Ishikawa (cell line): ENCODE data around the gene KLF6.

Experiments
- CEBPB ChIP-seq: IDR thresholded peaks from 2 replicates; pipeline ENCODE4 v1.6.1; 2012
- CREB1 ChIP-seq: IDR thresholded peaks from 2 replicates; pipeline ENCODE4 v1.6.1; 2012; ENCODE audit warnings: low read depth
- EGR1 ChIP-seq: IDR thresholded peaks from 2 replicates; pipeline ENCODE4 v1.6.1; 2012
- EP300 ChIP-seq: IDR thresholded peaks from 2 replicates; pipeline ENCODE4 v1.6.1; 2012; ENCODE audit warnings: borderline replicate concordance
- FOXM1 ChIP-seq: IDR thresholded peaks from 2 replicates; pipeline ENCODE4 v1.6.1; 2012; ENCODE audit warnings: low read depth, borderline replicate concordance
- NFIC ChIP-seq: IDR thresholded peaks from 2 replicates; pipeline ENCODE4 v1.6.1; 2012
- RAD21 ChIP-seq: IDR thresholded peaks from 2 replicates; pipeline ENCODE4 v1.6.1; 2012; ENCODE audit warnings: low read depth
- TAF1 ChIP-seq: IDR thresholded peaks from 2 replicates; pipeline ENCODE4 v1.6.1; 2012; ENCODE audit warnings: low read depth, mild to moderate bottlenecking
- TCF12 ChIP-seq: IDR thresholded peaks from 2 replicates; pipeline ENCODE4 v1.6.1; 2012; ENCODE audit warnings: low read depth
- TEAD4 ChIP-seq: IDR thresholded peaks from 2 replicates; pipeline ENCODE4 v1.6.1; 2012
- YY1 ChIP-seq: IDR thresholded peaks from 2 replicates; pipeline ENCODE4 v1.6.1; 2012; ENCODE audit warnings: low read depth
- ZBTB7A ChIP-seq: IDR thresholded peaks from 2 replicates; pipeline ENCODE4 v1.6.1; 2012; ENCODE audit warnings: low read depth
- TF ChIP-seq, protein P1 (sequence below): IDR thresholded peaks from 2 replicates; pipeline ENCODE4 v1.6.1; 2012
- TF ChIP-seq, protein P2 (sequence below): IDR thresholded peaks from 2 replicates; pipeline ENCODE4 v1.6.1; 2012
- TF ChIP-seq, protein P3 (sequence below): IDR thresholded peaks from 2 replicates; pipeline ENCODE4 v1.6.1; 2012; ENCODE audit warnings: low read depth, mild to moderate bottlenecking

The KLF6 gene

DNA sequence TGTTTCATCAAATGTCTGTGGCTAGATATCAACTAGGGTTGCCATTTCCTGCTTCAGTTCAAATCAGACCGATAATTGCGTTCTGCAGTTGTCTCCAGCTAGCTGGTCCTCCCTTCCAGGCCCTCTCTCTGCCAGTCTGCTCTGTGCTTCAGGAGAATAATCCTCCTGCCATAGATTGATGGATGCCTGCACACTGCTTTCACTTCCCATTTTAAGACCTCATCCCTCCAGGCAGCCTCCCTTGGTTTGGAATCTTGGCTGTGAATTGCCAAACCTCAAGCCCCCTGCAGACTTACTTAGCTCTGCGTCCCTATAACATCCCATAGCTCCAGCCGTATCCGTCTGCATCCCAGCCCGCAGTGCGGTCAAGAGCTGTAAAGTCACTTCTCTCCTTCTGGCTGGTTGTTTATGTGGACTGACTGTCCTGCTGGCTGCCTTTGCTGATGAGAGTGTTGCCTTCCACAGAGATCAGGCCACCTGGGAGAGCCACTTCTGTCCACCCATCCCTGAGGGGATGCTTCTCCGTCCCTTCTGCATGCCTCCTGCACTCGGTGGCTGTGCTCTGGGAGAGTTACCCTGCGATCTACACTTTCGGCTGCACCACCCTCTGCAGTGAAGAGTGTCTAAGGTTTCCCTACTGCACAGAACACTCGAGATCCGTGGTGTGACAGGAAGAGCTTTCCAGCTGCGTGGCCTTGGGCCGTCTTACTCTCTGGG lies 22.4 kb upstream of the KLF6 start:
- TF ChIP-seq RAD21 = no peak
- TF ChIP-seq, protein P1, sequence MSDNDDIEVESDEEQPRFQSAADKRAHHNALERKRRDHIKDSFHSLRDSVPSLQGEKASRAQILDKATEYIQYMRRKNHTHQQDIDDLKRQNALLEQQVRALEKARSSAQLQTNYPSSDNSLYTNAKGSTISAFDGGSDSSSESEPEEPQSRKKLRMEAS = no peak
- TF ChIP-seq TEAD4 = no peak
- TF ChIP-seq NFIC = no peak

DNA sequence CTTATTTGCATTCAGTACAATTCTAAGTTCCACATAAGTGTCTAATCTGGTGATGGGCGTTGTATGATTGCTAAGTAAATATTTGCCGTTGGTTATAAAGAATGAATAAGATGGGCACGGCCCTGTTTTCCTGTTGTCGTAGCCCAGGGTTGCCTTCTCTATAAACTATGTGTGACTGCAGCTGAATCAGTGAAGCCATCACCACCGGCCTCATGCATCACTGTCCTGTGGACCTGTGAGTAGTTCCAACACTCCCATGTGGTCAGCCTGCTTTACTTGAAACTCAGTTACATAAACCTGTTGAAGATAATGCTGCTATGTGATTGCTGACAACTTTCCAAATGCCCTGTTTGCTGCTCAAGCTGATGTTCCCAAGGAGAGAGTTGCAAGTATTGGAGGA lies 21.6 kb upstream of the KLF6 start:
- TF ChIP-seq CREB1 = no peak
- TF ChIP-seq, protein P2, sequence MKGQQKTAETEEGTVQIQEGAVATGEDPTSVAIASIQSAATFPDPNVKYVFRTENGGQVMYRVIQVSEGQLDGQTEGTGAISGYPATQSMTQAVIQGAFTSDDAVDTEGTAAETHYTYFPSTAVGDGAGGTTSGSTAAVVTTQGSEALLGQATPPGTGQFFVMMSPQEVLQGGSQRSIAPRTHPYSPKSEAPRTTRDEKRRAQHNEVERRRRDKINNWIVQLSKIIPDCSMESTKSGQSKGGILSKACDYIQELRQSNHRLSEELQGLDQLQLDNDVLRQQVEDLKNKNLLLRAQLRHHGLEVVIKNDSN = no peak
- no peak for TF ChIP-seq RAD21
- no peak for TF ChIP-seq EP300
- no peak for TF ChIP-seq TEAD4
- no peak for TF ChIP-seq TCF12
- no peak for TF ChIP-seq TAF1
- TF ChIP-seq ZBTB7A = no peak
- TF ChIP-seq NFIC = no peak
- TF ChIP-seq, protein P3, sequence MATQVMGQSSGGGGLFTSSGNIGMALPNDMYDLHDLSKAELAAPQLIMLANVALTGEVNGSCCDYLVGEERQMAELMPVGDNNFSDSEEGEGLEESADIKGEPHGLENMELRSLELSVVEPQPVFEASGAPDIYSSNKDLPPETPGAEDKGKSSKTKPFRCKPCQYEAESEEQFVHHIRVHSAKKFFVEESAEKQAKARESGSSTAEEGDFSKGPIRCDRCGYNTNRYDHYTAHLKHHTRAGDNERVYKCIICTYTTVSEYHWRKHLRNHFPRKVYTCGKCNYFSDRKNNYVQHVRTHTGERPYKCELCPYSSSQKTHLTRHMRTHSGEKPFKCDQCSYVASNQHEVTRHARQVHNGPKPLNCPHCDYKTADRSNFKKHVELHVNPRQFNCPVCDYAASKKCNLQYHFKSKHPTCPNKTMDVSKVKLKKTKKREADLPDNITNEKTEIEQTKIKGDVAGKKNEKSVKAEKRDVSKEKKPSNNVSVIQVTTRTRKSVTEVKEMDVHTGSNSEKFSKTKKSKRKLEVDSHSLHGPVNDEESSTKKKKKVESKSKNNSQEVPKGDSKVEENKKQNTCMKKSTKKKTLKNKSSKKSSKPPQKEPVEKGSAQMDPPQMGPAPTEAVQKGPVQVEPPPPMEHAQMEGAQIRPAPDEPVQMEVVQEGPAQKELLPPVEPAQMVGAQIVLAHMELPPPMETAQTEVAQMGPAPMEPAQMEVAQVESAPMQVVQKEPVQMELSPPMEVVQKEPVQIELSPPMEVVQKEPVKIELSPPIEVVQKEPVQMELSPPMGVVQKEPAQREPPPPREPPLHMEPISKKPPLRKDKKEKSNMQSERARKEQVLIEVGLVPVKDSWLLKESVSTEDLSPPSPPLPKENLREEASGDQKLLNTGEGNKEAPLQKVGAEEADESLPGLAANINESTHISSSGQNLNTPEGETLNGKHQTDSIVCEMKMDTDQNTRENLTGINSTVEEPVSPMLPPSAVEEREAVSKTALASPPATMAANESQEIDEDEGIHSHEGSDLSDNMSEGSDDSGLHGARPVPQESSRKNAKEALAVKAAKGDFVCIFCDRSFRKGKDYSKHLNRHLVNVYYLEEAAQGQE = no peak
- TF ChIP-seq EGR1 = no peak
- TF ChIP-seq, protein P1 = no peak
- TF ChIP-seq FOXM1 = no peak
- TF ChIP-seq YY1 = no peak

DNA sequence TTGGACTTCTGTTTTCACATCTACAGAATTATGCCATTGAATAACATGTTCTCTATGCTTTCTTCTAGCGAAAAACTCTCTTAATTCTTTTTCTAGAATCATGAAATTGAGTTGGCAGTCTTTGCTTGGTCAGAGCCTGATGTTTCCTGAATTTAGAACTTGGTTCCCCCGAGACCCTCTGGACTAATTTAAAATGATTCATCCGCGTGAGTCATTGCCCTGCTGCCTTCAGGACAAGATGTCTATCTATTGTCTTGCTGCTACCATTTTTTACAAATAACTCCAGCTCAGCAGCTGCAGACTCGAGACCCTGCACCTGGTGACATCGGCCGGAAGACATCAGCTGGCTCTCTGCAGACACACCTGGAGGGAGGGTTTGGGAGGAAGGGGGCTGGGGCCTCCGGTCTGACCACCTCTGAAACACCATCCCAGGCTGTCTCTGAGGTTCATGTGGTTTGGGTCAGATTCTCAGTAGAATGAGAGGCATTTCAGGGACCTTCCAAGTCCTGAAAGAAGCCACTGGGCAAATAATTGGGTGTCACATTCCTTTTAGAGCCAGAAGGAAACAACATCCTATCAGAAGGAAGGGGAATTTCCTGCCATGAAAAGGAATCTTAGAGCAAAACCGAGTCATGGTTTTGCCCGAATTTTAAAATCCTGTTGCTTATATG lies 20.9 kb upstream of the KLF6 start:
- TF ChIP-seq CEBPB (no peak), YY1 (no peak), NFIC (no peak), RAD21 (no peak), CREB1 (no peak), ZBTB7A (no peak), EP300 (no peak), TCF12 (no peak)
- TF ChIP-seq, protein P2 = no peak
- TF ChIP-seq, protein P1 = no peak

DNA sequence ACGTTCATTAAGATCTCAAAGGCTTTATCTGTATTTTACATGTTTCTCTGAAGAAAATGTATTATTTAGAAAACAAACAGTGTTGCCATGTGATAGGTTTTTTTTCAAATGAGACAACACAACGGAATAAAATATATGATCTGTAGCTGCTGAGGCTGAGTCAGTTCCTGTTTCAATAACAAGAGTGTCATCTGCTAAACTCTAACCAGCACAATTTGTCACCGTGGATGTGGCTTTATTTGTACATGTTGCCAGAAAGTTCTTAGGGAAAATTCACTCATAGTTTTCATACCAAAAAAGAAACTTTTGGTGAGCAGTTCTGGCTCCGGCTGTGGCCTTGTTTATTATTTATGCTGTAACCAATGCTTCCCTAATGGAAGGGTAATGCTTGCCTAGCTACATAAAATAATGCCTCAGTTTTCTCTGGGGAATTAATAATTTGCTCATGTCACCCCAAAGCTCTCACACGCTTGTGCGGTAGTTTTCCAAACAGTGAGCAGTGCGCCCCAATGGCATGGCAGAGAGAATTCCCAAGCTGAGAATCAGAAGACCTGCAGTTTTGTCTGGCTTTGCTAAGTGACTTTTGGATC lies 20.3 kb upstream of the KLF6 start:
- TF ChIP-seq, protein P1 = no peak
- TF ChIP-seq, protein P3 = no peak
- TF ChIP-seq YY1 (no peak), FOXM1 (no peak), EGR1 (no peak), TEAD4 (no peak), TCF12 (no peak), EP300 (no peak), CEBPB (no peak)
- TF ChIP-seq, protein P2 = no peak
